GM21526 (cell line): ENCODE measurements around the gene ZSCAN16.
A peak's percentile ranks its signal among the peaks of the same experiment; 100 is the strongest.

Source experiments
- ATAC-seq: cut with Tn5 transposase; IDR thresholded peaks from one replicate; pipeline ENCODE4 v1.9.1; 2021; ENCODE audit warnings: moderate library complexity; ENCODE audit not compliant: unreplicated experiment, low FRiP score

ZSCAN16 gene

GRCh38 chr6:28124971-28125353 is 553 bp downstream of the ZSCAN16 start:
- ATAC-seq = peak; percentile 4

- ATAC-seq = no peak
Observed at GRCh38 chr6:28125401-28125800, 992 bp downstream of the ZSCAN16 start.

GRCh38 chr6:28134015-28134414 is 9.6 kb downstream of the ZSCAN16 start:
- ATAC-seq = no peak

GRCh38 chr6:28134716-28135115 is 10.3 kb downstream of the ZSCAN16 start:
- ATAC-seq = no peak

GRCh38 chr6:28135393-28135792 is 11.0 kb downstream of the ZSCAN16 start:
- ATAC-seq = no peak

GRCh38 chr6:28136585-28137504 is 12.4 kb downstream of the ZSCAN16 start:
- ATAC-seq = peak; percentile 62

- ATAC-seq = no peak
Observed at GRCh38 chr6:28137505-28137981, 13.1 kb downstream of the ZSCAN16 start.

GRCh38 chr6:28139860-28140543 is 15.6 kb downstream of the ZSCAN16 start:
- ATAC-seq = no peak

GRCh38 chr6:28140616-28141015 is 16.2 kb downstream of the ZSCAN16 start:
- no peak for ATAC-seq

GRCh38 chr6:28141500-28142329 is 17.3 kb downstream of the ZSCAN16 start, which contains the start of gene ZKSCAN8:
Gene ZKSCAN8 (plus strand): TSS chr6:28141883. CDS start chr6:28148408, 6,525 bp downstream.
- ATAC-seq = peak; percentile 79

- ATAC-seq = no peak
Observed at GRCh38 chr6:28142446-28142845, 18.0 kb downstream of the ZSCAN16 start.

- ATAC-seq = no peak
Observed at GRCh38 chr6:28145231-28145630, 20.8 kb downstream of the ZSCAN16 start.

GRCh38 chr6:28152531-28152930 is 28.1 kb downstream of the ZSCAN16 start:
- ATAC-seq = no peak

GRCh38 chr6:28153546-28153945 is 29.1 kb downstream of the ZSCAN16 start:
- ATAC-seq = no peak

- ATAC-seq = no peak
Observed at GRCh38 chr6:28154357-28154756, 29.9 kb downstream of the ZSCAN16 start.

- no peak for ATAC-seq
Observed at GRCh38 chr6:28158318-28158717, 33.9 kb downstream of the ZSCAN16 start.

- no peak for ATAC-seq
Observed at GRCh38 chr6:28159029-28159607, 34.7 kb downstream of the ZSCAN16 start.

- no peak for ATAC-seq
Observed at GRCh38 chr6:28160233-28160632, 35.8 kb downstream of the ZSCAN16 start.

GRCh38 chr6:28161410-28162079 is 37.1 kb downstream of the ZSCAN16 start:
- peak; percentile 95 for ATAC-seq

- no peak for ATAC-seq
Observed at GRCh38 chr6:28165563-28165962, 41.2 kb downstream of the ZSCAN16 start.
